ENCODE measurements around the gene ADCY4. TPM values are rescaled to one million over a fixed set of nuclear protein-coding genes. Genes with fewer than 3 reads are reported as not detected.

ADCY4 gene
- total RNA-seq, 4 donors from 2014 or later, result 12.1 to 53.6 (median 26.9) TPM

DNA sequence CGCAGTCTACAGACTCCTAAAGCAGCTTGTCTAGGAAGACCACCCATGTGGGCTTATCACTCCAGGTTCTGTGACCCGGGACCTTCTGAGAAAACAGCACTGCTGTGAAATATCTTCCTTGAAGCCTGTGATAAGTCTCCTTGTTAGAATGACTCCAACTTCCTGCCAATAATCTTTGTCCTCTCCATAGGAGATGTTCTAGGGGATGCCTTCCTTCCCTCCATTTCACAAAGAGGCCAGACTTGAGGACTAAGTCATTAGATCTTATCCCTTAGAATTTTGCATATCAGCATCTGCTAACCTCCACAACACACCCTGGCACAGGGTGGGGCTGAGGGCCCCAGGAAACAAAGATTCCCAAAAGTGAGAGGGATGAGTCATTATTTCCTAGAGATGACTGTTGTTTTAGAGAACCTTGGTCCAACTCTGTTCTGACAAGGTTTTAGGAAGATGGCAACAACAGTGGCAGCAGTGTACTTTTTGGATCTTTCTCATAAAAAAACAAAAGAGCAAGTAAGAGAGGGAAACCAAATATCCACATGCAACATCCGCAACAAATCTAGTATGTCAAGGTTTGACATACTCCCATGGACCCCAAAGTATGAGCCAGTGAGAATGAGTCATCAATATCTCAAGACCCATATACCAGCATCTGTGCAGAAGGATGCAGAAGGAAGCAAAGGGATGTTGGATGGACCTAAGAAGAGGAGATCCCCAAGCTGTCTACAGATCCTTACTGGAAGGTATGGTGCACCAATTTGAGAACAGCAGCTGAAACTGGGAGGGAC is 17.5 kb downstream of the ADCY4 start:
- Histone ChIP-seq H3K9me3 (no peaks in the 10 kb centered on the region), H3K27me3 (no peaks in the 10 kb centered on the region), H3K36me3 (no peaks in the 10 kb centered on the region), H3K27ac (no peak overlapping the region), H3K4me3 (no peak overlapping the region), H3K4me1 (peaks cover 0 to 36% (median 11%) of the 10 kb centered on the region in 4 donors)
- no peak for DNase-seq
- TF ChIP-seq POLR2A (IDR thresholded peaks at IDR 0.05), result no peak
- TF ChIP-seq, protein P1, sequence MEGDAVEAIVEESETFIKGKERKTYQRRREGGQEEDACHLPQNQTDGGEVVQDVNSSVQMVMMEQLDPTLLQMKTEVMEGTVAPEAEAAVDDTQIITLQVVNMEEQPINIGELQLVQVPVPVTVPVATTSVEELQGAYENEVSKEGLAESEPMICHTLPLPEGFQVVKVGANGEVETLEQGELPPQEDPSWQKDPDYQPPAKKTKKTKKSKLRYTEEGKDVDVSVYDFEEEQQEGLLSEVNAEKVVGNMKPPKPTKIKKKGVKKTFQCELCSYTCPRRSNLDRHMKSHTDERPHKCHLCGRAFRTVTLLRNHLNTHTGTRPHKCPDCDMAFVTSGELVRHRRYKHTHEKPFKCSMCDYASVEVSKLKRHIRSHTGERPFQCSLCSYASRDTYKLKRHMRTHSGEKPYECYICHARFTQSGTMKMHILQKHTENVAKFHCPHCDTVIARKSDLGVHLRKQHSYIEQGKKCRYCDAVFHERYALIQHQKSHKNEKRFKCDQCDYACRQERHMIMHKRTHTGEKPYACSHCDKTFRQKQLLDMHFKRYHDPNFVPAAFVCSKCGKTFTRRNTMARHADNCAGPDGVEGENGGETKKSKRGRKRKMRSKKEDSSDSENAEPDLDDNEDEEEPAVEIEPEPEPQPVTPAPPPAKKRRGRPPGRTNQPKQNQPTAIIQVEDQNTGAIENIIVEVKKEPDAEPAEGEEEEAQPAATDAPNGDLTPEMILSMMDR (IDR thresholded peaks at IDR 0.05), result no peak

DNA sequence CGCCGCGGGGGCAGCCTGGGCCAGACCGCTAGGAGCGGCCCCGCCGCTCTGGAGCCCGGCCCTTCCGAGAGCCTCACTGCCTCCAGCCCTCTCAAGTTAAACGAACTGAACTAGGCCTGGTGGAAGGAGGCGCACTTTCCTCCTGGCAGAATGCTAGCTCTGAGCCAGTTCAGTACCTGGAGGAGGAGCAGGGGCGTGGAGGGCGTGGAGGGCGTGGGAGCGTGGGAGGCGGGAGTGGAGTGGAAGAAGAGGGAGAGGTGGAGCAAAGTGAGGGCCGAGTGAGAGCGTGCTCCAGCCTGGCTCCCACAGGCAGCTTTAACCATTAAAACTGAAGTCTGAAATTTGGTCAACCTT is 18.3 kb downstream of the ADCY4 start:
- H3K9me3 ChIP-seq, result no peaks in the 10 kb centered on the region
- peak overlapping the region in 2 of 4 donors; percentile 27 to 33 for H3K4me3 ChIP-seq
- H3K36me3 ChIP-seq, result no peaks in the 10 kb centered on the region
- peak overlapping the region in 3 of 4 donors; percentile 32 to 84 (median 72) for H3K27ac ChIP-seq
- TF ChIP-seq, protein P1 (IDR thresholded peaks at IDR 0.05), result no peak
- no peak for TF ChIP-seq POLR2A (IDR thresholded peaks at IDR 0.05)
- no peak for DNase-seq
- peaks cover 0 to 41% (median 16%) of the 10 kb centered on the region in 4 donors for H3K4me1 ChIP-seq
- no peaks in the 10 kb centered on the region for H3K27me3 ChIP-seq

DNA sequence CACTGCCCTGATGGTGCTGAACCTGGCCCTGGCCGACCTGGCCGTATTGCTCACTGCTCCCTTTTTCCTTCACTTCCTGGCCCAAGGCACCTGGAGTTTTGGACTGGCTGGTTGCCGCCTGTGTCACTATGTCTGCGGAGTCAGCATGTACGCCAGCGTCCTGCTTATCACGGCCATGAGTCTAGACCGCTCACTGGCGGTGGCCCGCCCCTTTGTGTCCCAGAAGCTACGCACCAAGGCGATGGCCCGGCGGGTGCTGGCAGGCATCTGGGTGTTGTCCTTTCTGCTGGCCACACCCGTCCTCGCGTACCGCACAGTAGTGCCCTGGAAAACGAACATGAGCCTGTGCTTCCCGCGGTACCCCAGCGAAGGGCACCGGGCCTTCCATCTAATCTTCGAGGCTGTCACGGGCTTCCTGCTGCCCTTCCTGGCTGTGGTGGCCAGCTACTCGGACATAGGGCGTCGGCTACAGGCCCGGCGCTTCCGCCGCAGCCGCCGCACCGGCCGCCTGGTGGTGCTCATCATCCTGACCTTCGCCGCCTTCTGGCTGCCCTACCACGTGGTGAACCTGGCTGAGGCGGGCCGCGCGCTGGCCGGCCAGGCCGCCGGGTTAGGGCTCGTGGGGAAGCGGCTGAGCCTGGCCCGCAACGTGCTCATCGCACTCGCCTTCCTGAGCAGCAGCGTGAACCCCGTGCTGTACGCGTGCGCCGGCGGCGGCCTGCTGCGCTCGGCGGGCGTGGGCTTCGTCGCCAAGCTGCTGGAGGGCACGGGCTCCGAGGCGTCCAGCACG is 18.9 kb downstream of the ADCY4 start:
- peaks cover 0 to 46% (median 16%) of the 10 kb centered on the region in 4 donors for H3K4me1 ChIP-seq
- H3K27ac ChIP-seq, result peak overlapping the region in 3 of 4 donors; percentile 32 to 84 (median 72)
- TF ChIP-seq, protein P1 (IDR thresholded peaks at IDR 0.05), result peak in 4 of 6 experiments; percentile 25 to 67 (median 60)
- no peak for TF ChIP-seq POLR2A (IDR thresholded peaks at IDR 0.05)
- H3K9me3 ChIP-seq, result no peaks in the 10 kb centered on the region
- H3K27me3 ChIP-seq, result no peaks in the 10 kb centered on the region
- H3K4me3 ChIP-seq, result peak overlapping the region in 2 of 4 donors; percentile 27 to 33
- DNase-seq, result peak in 2 of 3 donors; percentile 86 to 89
- no peaks in the 10 kb centered on the region for H3K36me3 ChIP-seq

DNA sequence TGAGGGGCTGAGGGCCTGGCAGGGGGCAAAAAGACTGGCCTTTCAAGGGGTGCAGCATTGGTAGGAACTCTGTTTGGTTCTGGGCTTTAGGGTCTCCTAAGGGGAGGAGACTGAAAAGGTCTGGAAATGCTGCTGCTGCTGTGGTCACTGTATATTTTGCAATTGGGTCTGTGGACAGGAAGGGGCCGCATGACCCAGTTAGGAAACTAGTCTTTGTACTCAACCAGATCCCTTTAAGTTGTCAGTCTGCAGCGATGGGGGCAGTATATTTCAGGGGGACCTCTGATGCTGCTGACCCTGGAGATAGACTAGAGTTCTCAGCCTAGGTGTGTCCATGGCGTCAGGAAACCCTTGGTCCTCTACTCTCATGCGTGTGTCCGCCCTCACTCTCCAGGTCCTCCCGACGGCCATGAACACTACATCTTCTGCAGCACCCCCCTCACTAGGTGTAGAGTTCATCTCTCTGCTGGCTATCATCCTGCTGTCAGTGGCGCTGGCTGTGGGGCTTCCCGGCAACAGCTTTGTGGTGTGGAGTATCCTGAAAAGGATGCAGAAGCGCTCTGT is 19.5 kb downstream of the ADCY4 start:
- TF ChIP-seq, protein P1 (IDR thresholded peaks at IDR 0.05), result no peak
- no peak for TF ChIP-seq POLR2A (IDR thresholded peaks at IDR 0.05)
- Histone ChIP-seq H3K4me3 (peak overlapping the region in 2 of 4 donors; percentile 27 to 33), H3K4me1 (peaks cover 0 to 51% (median 19%) of the 10 kb centered on the region in 4 donors), H3K27ac (peak overlapping the region; percentile 28 to 84 (median 52)), H3K9me3 (no peaks in the 10 kb centered on the region), H3K36me3 (no peaks in the 10 kb centered on the region), H3K27me3 (no peaks in the 10 kb centered on the region)
- no peak for DNase-seq

DNA sequence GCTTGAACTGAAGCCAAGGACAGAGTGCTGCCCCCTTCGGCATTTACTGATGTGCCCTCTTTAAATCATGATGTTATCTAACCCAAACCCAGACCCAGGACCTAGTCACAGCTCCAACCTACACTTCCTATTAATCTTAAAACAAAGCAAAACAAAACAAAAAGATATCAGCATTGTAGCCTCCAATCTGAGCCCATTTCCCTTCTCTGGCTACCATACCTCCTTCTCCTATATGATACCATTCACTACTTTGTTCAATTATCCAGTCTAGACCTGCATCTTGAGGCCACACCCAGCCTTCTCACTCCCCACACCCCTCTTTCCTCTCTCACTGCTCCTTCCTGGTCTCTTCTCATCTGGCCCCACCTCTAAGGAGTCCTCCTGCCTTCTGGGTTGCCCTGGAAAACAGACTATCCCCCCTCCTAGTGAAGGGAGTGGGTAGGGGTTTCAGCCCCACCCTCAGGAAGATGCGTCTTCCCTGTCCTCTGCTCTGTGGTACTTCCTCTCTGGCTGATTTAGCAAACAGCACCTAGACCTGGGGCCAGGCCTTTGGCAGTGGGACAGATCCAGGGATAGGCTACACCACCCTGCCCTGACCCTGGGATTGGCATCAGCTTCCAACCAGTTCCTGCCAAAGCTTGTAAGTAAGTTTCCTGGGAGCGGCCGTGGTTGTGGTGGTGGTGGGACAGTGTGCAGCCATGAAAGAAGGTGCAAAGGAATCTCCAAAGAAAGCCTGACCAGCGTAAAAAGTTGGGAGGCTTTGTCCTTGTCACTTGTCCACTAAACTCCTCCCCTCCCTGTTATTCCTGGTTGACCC is 20.3 kb downstream of the ADCY4 start:
- no peaks in the 10 kb centered on the region for H3K9me3 ChIP-seq
- H3K27ac ChIP-seq, result peak overlapping the region; percentile 7 to 72 (median 34)
- no peak for TF ChIP-seq POLR2A (IDR thresholded peaks at IDR 0.05)
- TF ChIP-seq, protein P1 (IDR thresholded peaks at IDR 0.05), result no peak
- no peak for DNase-seq
- peaks cover 4 to 59% (median 26%) of the 10 kb centered on the region in 4 donors for H3K4me1 ChIP-seq
- H3K27me3 ChIP-seq, result no peaks in the 10 kb centered on the region
- H3K36me3 ChIP-seq, result no peaks in the 10 kb centered on the region
- no peak overlapping the region for H3K4me3 ChIP-seq

Measured in Peyer's patch (tissue), 4 donors.